Panc1 (cell line): Measurements from ENCODE around the gene DPEP2NB.

Experiments used
- POLR2AphosphoS5 ChIP-seq: IDR thresholded peaks from 2 replicates; pipeline ENCODE4 v1.6.1; 2012; ENCODE audit warnings: mild to moderate bottlenecking, low read depth, low read length, moderate library complexity
- SIN3A ChIP-seq: IDR thresholded peaks from 2 replicates; pipeline ENCODE4 v1.6.1; 2012; ENCODE audit warnings: low read depth, mild to moderate bottlenecking, low read length, moderate library complexity, borderline replicate concordance; ENCODE audit not compliant: insufficient read depth
- TCF7L2 ChIP-seq: IDR thresholded peaks from 2 replicates; pipeline ENCODE4 v1.6.1; 2011; ENCODE audit warnings: mild to moderate bottlenecking, low read depth, low read length, inconsistent platforms
- TF ChIP-seq, protein P1 (sequence below): fragments of 450-650 bp; IDR thresholded peaks from 2 replicates; pipeline ENCODE4 v1.5.1; 2017; ENCODE audit warnings: mild to moderate bottlenecking

DNA sequence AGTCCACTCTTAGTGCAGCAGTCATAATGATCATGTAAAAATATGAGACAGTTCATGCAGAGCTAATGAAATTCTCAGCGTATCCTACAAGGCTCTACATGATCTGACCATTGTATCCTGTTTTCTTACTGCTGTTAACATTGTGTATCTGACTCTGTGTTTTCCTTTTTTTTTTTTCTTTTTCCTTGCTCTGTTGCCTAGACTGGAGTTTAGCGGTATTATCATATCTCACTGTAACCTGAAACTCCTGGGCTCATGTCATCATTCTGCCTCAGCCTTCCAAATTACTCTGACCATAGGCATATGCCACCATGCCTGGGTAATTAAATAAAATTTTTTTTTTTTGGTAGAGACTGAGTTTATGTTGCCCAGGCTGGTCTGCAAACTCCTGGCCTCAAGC, 19.5 kb upstream of the DPEP2NB start:
- TF ChIP-seq, protein P1, sequence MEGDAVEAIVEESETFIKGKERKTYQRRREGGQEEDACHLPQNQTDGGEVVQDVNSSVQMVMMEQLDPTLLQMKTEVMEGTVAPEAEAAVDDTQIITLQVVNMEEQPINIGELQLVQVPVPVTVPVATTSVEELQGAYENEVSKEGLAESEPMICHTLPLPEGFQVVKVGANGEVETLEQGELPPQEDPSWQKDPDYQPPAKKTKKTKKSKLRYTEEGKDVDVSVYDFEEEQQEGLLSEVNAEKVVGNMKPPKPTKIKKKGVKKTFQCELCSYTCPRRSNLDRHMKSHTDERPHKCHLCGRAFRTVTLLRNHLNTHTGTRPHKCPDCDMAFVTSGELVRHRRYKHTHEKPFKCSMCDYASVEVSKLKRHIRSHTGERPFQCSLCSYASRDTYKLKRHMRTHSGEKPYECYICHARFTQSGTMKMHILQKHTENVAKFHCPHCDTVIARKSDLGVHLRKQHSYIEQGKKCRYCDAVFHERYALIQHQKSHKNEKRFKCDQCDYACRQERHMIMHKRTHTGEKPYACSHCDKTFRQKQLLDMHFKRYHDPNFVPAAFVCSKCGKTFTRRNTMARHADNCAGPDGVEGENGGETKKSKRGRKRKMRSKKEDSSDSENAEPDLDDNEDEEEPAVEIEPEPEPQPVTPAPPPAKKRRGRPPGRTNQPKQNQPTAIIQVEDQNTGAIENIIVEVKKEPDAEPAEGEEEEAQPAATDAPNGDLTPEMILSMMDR: no peak
- TF ChIP-seq SIN3A: no peak
- no peak for TF ChIP-seq TCF7L2
- no peak for TF ChIP-seq POLR2AphosphoS5
